ACC112 (cell line): ENCODE results near the gene HIC2.
"Not testable (repeated sequence)": the region's sequence is repeated elsewhere in the genome, so short reads cannot be mapped to it uniquely, and the experiment has no call there.

Experiments
- H2AFZ ChIP-seq: fragments of 200-600 bp; sonication (generic); one replicate; pipeline ENCODE4 v1.6.0; 2017; ENCODE audit warnings: antibody characterized with exemption, low read length; ENCODE audit not compliant: unreplicated experiment
- H3K27ac ChIP-seq: fragments of 200-600 bp; sonication (generic); 2 replicates; pipeline ENCODE4 v1.5.1; 2014; ENCODE audit warnings: low read depth, mild to moderate bottlenecking, antibody characterized with exemption, low read length, moderate library complexity
- H3K27me3 ChIP-seq: fragments of 200-600 bp; sonication (generic); 2 replicates; pipeline ENCODE4 v1.6.1; 2014; ENCODE audit warnings: mild to moderate bottlenecking, antibody characterized with exemption, low read length, moderate library complexity, mixed read lengths; ENCODE audit not compliant: insufficient read depth
- H3K36me3 ChIP-seq: fragments of 200-600 bp; sonication (generic); 2 replicates; pipeline ENCODE4 v1.6.1; 2016; ENCODE audit warnings: mild to moderate bottlenecking, antibody characterized with exemption, low read length, moderate library complexity, mixed read lengths; ENCODE audit not compliant: insufficient read depth
- H3K4me1 ChIP-seq: fragments of 200-600 bp; sonication (generic); one replicate; pipeline ENCODE4 v1.6.1; 2016; ENCODE audit warnings: low read length, mixed read lengths; ENCODE audit not compliant: insufficient read depth, unreplicated experiment, control insufficient read depth
- H3K4me3 ChIP-seq: fragments of 200-600 bp; sonication (generic); 2 replicates; pipeline ENCODE4 v1.5.1; 2014; ENCODE audit warnings: mild to moderate bottlenecking, low read depth, low read length
- H3K79me2 ChIP-seq: fragments of 200-600 bp; sonication (generic); one replicate; pipeline ENCODE4 v1.6.0; 2016; ENCODE audit warnings: low read length; ENCODE audit not compliant: control insufficient read depth, unreplicated experiment, insufficient read depth

HIC2 gene

DNA sequence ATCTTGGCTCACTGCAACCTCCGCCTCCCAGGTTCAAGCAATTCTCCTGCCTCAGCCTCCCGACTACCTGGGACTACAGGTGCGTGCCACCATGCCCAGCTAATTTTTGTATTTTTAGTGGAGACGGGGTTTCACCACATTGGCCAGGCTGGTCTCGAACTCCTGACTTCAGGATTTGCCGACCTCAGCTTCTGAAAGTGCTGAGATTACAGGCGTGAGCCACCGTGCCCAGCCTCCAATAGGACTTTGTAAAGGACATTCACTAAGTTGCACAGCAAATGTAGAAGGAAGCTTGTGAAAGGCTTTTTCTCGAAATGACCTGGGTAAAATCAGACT is 37.8 kb downstream of the HIC2 start:
- not testable (repeated sequence) for H3K27me3 ChIP-seq, H3K4me1 ChIP-seq, H3K79me2 ChIP-seq, H3K4me3 ChIP-seq, H2AFZ ChIP-seq, H3K27ac ChIP-seq, H3K36me3 ChIP-seq

- Histone ChIP-seq H3K36me3 (no peaks in the 10 kb centered on the region), H3K79me2 (no peaks in the 10 kb centered on the region), H3K4me3 (no peak overlapping the region), H3K27me3 (no peaks in the 10 kb centered on the region), H2AFZ (no peak overlapping the region), H3K4me1 (no peaks in the 10 kb centered on the region), H3K27ac (no peak overlapping the region)
Observed at GRCh38 chr22:21455334-21456089, 38.3 kb downstream of the HIC2 start.

DNA sequence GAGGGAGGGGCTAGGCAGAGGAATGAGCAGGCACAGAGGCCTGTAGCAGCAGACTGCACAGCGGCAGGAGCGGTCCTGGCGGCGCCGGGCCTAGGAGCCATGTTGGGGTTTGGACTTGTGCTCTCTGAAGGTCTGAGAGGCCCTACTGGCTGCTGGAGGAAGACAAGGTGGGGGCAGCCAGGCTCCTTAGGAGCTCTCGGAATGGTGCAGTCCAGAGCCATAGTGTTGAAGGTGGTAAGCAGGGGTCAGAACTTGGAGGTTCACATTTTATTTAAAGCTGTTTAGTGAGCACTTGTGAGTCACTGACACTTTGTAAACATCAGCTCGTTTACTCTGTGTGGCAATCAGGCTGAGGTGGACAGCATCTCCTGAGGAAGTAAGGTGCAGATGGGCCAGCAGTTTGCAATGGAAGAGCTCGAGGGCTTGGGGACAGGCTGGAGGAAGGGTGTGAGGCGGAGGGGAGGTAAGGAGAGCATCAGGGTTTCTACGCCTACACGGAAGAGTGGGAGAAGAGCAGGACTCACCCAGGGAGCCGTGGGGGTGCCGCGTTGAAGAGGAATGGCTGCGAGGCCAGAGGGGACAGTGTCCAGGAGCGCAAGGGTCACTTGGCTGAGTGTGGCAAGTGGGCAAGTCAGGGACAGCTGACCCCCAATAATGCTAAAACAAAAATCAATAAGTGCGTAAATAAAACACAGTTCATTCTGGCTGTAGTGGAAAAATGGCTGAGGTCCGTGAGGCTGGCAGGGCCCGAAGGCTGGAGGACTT is 40.0 kb downstream of the HIC2 start:
- no peak overlapping the region for H3K4me3 ChIP-seq
- H3K27ac ChIP-seq, result no peak overlapping the region
- H3K36me3 ChIP-seq, result no peaks in the 10 kb centered on the region
- H3K27me3 ChIP-seq, result no peaks in the 10 kb centered on the region
- H2AFZ ChIP-seq, result no peak overlapping the region
- no peaks in the 10 kb centered on the region for H3K4me1 ChIP-seq
- no peaks in the 10 kb centered on the region for H3K79me2 ChIP-seq

DNA sequence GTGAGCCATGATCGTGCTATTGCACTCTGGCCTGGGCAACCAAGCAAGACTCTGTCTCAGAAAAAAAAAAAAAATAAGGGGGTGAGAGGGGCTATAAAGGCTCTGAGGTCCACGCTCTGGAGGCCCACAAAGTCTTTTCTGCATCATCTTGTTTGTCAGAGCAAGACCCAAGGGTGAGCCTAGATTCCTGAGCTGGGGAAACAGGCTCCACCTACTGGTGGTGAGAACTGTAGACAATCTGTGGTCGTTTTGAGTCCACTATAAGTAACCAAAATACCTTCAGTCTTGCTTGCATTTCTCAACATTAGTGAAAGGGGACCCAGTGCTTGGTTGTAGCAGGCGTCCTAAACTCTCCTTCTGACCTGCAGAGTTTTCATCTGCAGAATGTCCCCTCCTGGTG is 45.5 kb downstream of the HIC2 start:
- not testable (repeated sequence) for H3K27me3 ChIP-seq

DNA sequence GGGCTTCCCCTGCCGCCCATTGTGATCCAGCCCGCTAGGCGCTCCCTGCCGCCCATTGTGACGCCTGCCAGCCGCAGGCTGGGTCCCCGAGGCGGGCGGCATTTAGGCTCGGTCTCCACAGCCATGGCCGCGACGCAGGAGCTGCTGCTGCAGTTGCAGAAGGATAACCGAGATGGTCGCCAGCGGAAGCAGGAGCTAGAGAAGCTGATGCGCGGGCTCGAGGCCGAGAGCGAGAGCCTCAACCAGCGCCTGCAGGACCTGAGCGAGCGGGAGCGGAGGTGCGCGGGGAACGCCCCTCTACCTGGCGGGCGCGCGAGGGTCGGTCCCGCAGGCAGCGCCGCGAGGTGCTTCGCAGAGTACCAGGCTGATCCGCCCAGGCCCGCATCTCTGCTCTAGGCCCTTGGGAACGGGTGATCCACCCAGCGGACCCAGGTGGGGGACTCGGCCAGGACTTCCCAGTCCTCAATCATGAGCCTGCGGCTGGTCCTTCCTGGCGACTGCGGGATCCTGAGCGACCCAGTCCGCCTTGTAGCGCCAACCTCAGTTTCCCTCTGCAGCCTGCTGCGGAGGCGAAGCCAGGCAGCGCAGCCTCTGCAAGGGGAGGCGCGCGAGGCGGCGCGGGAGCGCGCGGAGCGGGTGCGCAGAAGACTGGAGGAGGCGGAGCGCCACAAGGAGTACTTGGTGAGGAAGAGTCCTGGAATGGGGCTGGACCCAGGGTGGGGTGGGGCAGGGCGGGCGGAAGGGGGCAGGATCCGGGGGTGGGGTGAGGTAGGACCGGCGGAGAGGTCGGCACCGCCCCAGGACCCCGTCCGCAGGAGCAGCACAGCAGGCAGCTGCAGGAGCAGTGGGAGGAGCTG is 50.4 kb downstream of the HIC2 start, which contains the start of gene TMEM191C:
Gene TMEM191C (plus strand): TSS at position 51 of the 857 bp plus-strand sequence. CDS start 73 bp downstream, at position 124.
- H2AFZ ChIP-seq, H3K79me2 ChIP-seq, H3K4me3 ChIP-seq: not testable (repeated sequence)

More for the DNA sequence above, 45.5 kb downstream of the HIC2 start:
- not testable (repeated sequence) for H3K79me2 ChIP-seq, H3K4me3 ChIP-seq, H2AFZ ChIP-seq, H3K4me1 ChIP-seq, H3K27ac ChIP-seq, H3K36me3 ChIP-seq

GRCh38 chr22:21468194-21469096 is 51.3 kb downstream of the HIC2 start:
- not testable (repeated sequence) for H3K4me1 ChIP-seq, H3K27ac ChIP-seq, H3K79me2 ChIP-seq, H2AFZ ChIP-seq, H3K4me3 ChIP-seq, H3K36me3 ChIP-seq, H3K27me3 ChIP-seq

More for the DNA sequence above, 50.4 kb downstream of the HIC2 start, which contains the start of gene TMEM191C:
- H3K27me3 ChIP-seq, H3K4me1 ChIP-seq, H3K36me3 ChIP-seq, H3K27ac ChIP-seq: not testable (repeated sequence)

DNA sequence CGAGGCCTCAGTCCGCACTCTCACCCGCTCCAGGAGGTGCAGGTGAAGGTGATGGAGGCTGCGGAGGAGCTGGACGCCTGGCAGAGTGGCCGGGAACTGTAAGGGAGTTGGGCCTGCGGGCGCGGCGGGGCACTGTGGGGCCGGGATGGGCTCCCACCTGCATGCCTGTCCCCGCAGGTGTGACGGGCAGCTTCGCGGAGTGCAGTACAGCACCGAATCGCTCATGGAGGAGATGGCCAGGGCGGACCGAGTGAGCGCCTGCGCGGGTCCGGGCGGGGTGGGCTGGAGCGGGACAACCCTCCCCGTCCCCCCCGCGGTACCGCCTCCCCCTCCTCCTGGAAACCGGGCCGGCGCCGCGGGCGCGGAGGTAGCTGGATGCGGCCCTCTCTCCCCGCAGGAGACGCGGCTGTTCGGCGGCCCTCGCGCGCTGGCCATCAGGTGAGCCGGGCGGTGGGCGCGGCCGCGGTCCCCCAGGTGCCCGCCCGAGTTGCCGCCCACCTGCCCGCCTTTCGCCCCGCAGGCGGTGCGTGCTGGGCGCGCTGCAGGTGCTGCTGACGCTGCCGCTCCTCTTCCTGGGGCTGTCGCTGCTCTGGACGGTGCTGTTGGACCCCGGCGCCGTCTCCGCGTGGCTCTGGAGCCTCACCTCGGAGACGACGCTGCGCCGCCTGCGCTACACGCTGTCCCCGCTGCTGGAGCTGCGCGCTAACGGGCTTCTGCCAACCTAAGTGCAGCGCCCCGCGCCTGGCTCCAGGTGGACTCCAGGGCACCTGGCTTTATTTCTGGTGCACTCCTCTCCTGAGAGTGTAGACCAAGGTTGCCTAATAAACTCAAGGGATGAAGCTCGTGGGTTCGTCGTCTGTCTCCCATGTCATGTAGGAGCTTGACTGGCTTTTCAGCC is 52.2 kb downstream of the HIC2 start:
- not testable (repeated sequence) for H3K4me3 ChIP-seq, H3K27ac ChIP-seq, H2AFZ ChIP-seq, H3K27me3 ChIP-seq, H3K79me2 ChIP-seq, H3K4me1 ChIP-seq, H3K36me3 ChIP-seq

- not testable (repeated sequence) for H2AFZ ChIP-seq, H3K4me3 ChIP-seq, H3K4me1 ChIP-seq, H3K27me3 ChIP-seq, H3K79me2 ChIP-seq, H3K36me3 ChIP-seq, H3K27ac ChIP-seq
Observed at GRCh38 chr22:21472984-21473383, 55.8 kb downstream of the HIC2 start.

GRCh38 chr22:21473664-21474063 is 56.5 kb downstream of the HIC2 start:
- H3K27me3 ChIP-seq, H3K36me3 ChIP-seq, H3K79me2 ChIP-seq, H3K27ac ChIP-seq, H2AFZ ChIP-seq, H3K4me3 ChIP-seq, H3K4me1 ChIP-seq: not testable (repeated sequence)
